Measurements from ENCODE around the gene IL25.

Gene IL25

DNA sequence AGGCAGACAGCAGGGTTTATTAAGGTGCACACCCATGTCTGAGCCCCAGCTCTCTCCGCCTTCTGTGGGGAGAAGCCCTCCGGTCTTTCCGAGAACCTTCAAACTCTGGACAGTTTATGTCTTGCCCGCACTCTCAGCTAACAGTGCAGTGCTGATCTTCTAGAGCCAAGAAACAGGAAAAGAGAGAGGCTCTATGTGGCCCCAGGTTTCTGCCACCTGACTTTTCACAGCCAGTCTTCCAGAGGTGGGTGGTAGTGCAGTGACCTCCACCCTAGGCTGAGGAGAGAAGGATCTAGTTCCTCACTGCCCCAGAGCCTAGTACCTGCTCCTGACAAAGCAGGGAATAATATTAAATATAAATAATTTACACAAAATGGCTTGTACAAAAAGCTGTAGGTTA, 15.9 kb upstream of the IL25 start:
- WGBS (ENCODE audit: extremely low coverage, insufficient coverage, insufficient read length): no CpG with 5 or more reads among the region's 4 CpGs
- no peak overlapping the region for H3K4me2 ChIP-seq (ENCODE audit: low read length)
- H3K4me1 ChIP-seq (ENCODE audit: control insufficient read depth in 1 of 2, insufficient read depth in 2 of 2, low read length in 2 of 2): peaks cover 6 to 15% of the 10 kb centered on the region in 2 experiments
- no peak overlapping the region for H3K9ac ChIP-seq (ENCODE audit: low read length)
- no peak overlapping the region for H3K4ac ChIP-seq (ENCODE audit: low read depth, low read length)
- H3K79me1 ChIP-seq (ENCODE audit: low read length): peaks cover 5% of the 10 kb centered on the region
- no peak overlapping the region for H4K8ac ChIP-seq (ENCODE audit: low read depth, low read length)
- no peak overlapping the region for H2BK120ac ChIP-seq (ENCODE audit: insufficient read depth, low read length, poor library complexity)
- H2BK5ac ChIP-seq (ENCODE audit: low read depth, low read length, poor library complexity): no peak overlapping the region
- H3K23ac ChIP-seq (ENCODE audit: low read length): no peak overlapping the region
- no peaks in the 10 kb centered on the region for H3K9me3 ChIP-seq (ENCODE audit: insufficient read depth, low read depth, low read length)
- no peak overlapping the region for H2BK12ac ChIP-seq (ENCODE audit: low read length)
- H4K12ac ChIP-seq (ENCODE audit: low read depth, low read length): no peak overlapping the region
- no peak overlapping the region for H3K4me3 ChIP-seq (ENCODE audit: low read depth, low read length)
- no peak overlapping the region for H4K91ac ChIP-seq (ENCODE audit: low read depth, low read length)
- H3K36me3 ChIP-seq (ENCODE audit: control insufficient read depth in 1 of 2, insufficient read depth in 2 of 2, low read length in 2 of 2): peaks cover 35 to 43% of the 10 kb centered on the region in 2 experiments
- no peak overlapping the region for H2AFZ ChIP-seq (ENCODE audit: insufficient read depth, low read length, poor library complexity)
- H3K27me3 ChIP-seq (ENCODE audit: insufficient read depth, low read length): no peaks in the 10 kb centered on the region
- DNase-seq: no peak
- no peak overlapping the region for H3K27ac ChIP-seq (ENCODE audit: low read depth, low read length)
- H3K14ac ChIP-seq (ENCODE audit: low read length): no peak overlapping the region
- H3K18ac ChIP-seq (ENCODE audit: low read length): no peak overlapping the region
- no peak overlapping the region for H2AK5ac ChIP-seq (ENCODE audit: low read length)
- no peaks in the 10 kb centered on the region for H3K79me2 ChIP-seq (ENCODE audit: control insufficient read depth, insufficient read depth, low read length, poor library complexity)

DNA sequence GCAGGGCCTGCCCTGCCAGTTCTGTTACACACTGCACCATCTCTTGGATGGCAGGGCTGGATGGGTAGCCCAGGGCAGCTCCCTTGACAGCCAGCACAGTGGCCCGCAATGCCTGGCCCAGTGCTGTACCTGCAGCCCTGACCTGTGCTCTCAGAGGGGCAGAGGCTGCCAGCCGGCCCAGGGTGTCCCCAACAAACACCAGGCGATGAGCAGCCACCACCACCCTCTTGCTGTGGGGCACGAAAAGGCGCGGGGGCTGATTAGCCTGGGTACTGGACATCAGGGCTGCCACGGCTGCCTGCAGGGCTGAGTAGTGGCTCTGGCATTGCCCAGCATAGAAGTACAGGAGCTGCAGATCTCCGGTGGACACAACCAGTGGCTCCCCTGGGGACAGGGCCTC, 15.3 kb upstream of the IL25 start:
- H3K79me2 ChIP-seq (ENCODE audit: control insufficient read depth, insufficient read depth, low read length, poor library complexity): no peaks in the 10 kb centered on the region
- peaks cover 2 to 10% of the 10 kb centered on the region in 2 experiments for H3K4me1 ChIP-seq (ENCODE audit: control insufficient read depth in 1 of 2, insufficient read depth in 2 of 2, low read length in 2 of 2)
- H4K12ac ChIP-seq (ENCODE audit: low read depth, low read length): no peak overlapping the region
- no peak overlapping the region for H3K14ac ChIP-seq (ENCODE audit: low read length)
- H2AK5ac ChIP-seq (ENCODE audit: low read length): no peak overlapping the region
- H2BK5ac ChIP-seq (ENCODE audit: low read depth, low read length, poor library complexity): no peak overlapping the region
- no peak overlapping the region for H4K8ac ChIP-seq (ENCODE audit: low read depth, low read length)
- no peak overlapping the region for H2BK120ac ChIP-seq (ENCODE audit: insufficient read depth, low read length, poor library complexity)
- no peak overlapping the region for H3K4me2 ChIP-seq (ENCODE audit: low read length)
- H3K9ac ChIP-seq (ENCODE audit: low read length): no peak overlapping the region
- no peak overlapping the region for H3K23ac ChIP-seq (ENCODE audit: low read length)
- H3K18ac ChIP-seq (ENCODE audit: low read length): no peak overlapping the region
- no peak overlapping the region for H3K4me3 ChIP-seq (ENCODE audit: low read depth, low read length)
- no peak overlapping the region for H2AFZ ChIP-seq (ENCODE audit: insufficient read depth, low read length, poor library complexity)
- peaks cover 4% of the 10 kb centered on the region for H3K79me1 ChIP-seq (ENCODE audit: low read length)
- DNase-seq: no peak
- H4K91ac ChIP-seq (ENCODE audit: low read depth, low read length): no peak overlapping the region
- peaks cover 35 to 43% of the 10 kb centered on the region in 2 experiments for H3K36me3 ChIP-seq (ENCODE audit: control insufficient read depth in 1 of 2, insufficient read depth in 2 of 2, low read length in 2 of 2)
- no peak overlapping the region for H2BK12ac ChIP-seq (ENCODE audit: low read length)
- H3K9me3 ChIP-seq (ENCODE audit: insufficient read depth, low read depth, low read length): no peaks in the 10 kb centered on the region
- no peak overlapping the region for H3K4ac ChIP-seq (ENCODE audit: low read depth, low read length)
- no CpG with 5 or more reads among the region's 8 CpGs for WGBS (ENCODE audit: extremely low coverage, insufficient coverage, insufficient read length)
- H3K27ac ChIP-seq (ENCODE audit: low read depth, low read length): no peak overlapping the region
- H3K27me3 ChIP-seq (ENCODE audit: insufficient read depth, low read length): no peaks in the 10 kb centered on the region

DNA sequence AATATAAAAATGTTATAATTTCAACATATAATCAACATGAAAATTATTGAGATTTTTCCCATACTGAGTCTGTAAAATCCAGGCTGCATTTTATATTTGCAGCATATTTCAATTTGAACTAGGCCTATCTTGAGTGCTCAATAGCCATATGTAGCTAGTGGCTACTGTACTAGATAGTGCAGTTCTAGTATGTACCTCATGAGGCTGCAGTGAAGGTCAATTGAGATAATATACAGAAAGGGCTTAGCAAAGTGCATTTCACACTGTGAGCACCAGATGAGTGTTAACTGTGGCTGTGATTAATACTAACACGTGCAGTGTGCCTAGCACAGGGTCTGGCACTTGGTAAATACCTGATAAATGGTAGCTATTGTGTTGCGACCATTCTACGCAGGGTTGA, 14.6 kb upstream of the IL25 start:
- no peak overlapping the region for H2AK5ac ChIP-seq (ENCODE audit: low read length)
- no peak overlapping the region for H4K8ac ChIP-seq (ENCODE audit: low read depth, low read length)
- peaks cover 35 to 43% of the 10 kb centered on the region in 2 experiments for H3K36me3 ChIP-seq (ENCODE audit: control insufficient read depth in 1 of 2, insufficient read depth in 2 of 2, low read length in 2 of 2)
- H3K4ac ChIP-seq (ENCODE audit: low read depth, low read length): no peak overlapping the region
- H3K9ac ChIP-seq (ENCODE audit: low read length): no peak overlapping the region
- H2BK5ac ChIP-seq (ENCODE audit: low read depth, low read length, poor library complexity): no peak overlapping the region
- no peak overlapping the region for H3K14ac ChIP-seq (ENCODE audit: low read length)
- H4K12ac ChIP-seq (ENCODE audit: low read depth, low read length): no peak overlapping the region
- H3K27me3 ChIP-seq (ENCODE audit: insufficient read depth, low read length): no peaks in the 10 kb centered on the region
- no peak overlapping the region for H2BK120ac ChIP-seq (ENCODE audit: insufficient read depth, low read length, poor library complexity)
- no peak overlapping the region for H3K4me2 ChIP-seq (ENCODE audit: low read length)
- WGBS (ENCODE audit: extremely low coverage, insufficient coverage, insufficient read length): no CpG with 5 or more reads among the region's 3 CpGs
- H2BK12ac ChIP-seq (ENCODE audit: low read length): no peak overlapping the region
- peaks cover 2 to 8% of the 10 kb centered on the region in 2 experiments for H3K4me1 ChIP-seq (ENCODE audit: control insufficient read depth in 1 of 2, insufficient read depth in 2 of 2, low read length in 2 of 2)
- H3K9me3 ChIP-seq (ENCODE audit: insufficient read depth, low read depth, low read length): no peaks in the 10 kb centered on the region
- no peaks in the 10 kb centered on the region for H3K79me1 ChIP-seq (ENCODE audit: low read length)
- H3K23ac ChIP-seq (ENCODE audit: low read length): no peak overlapping the region
- DNase-seq: no peak
- no peak overlapping the region for H3K18ac ChIP-seq (ENCODE audit: low read length)
- H3K4me3 ChIP-seq (ENCODE audit: low read depth, low read length): no peak overlapping the region
- H3K27ac ChIP-seq (ENCODE audit: low read depth, low read length): no peak overlapping the region
- H4K91ac ChIP-seq (ENCODE audit: low read depth, low read length): no peak overlapping the region
- no peaks in the 10 kb centered on the region for H3K79me2 ChIP-seq (ENCODE audit: control insufficient read depth, insufficient read depth, low read length, poor library complexity)
- no peak overlapping the region for H2AFZ ChIP-seq (ENCODE audit: insufficient read depth, low read length, poor library complexity)

DNA sequence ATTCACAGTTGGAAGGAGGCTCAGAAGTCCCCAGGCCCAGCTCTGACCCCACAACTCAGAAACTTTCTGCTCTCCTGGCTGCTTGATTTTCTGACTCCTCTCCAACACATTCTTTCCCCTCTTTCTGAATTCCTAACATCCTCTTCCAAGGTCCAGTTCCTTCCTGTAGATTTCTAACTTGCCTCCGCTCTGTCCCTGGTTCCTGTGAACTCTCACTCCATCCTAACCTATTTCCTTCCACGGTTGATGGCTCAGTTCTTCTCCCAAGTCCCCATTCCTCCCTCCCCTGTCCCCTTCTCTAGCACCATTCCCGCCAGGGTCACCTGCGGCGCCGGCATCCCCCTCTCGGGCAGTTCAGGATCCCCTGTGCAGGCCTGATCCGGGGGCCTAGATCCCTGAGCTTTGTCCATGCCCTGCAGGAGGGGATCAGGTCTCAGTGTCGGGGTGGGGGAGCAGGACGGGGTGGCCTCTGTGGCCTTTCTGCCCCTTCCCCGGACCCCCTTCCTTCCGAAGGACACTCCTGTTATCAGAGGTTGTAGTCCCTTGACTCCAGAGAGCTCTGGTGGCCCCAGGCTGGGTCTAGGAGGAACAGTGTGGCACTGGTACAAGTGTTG, 13.9 kb upstream of the IL25 start:
- H3K36me3 ChIP-seq (ENCODE audit: control insufficient read depth in 1 of 2, insufficient read depth in 2 of 2, low read length in 2 of 2): peaks cover 36 to 43% of the 10 kb centered on the region in 2 experiments
- no peak overlapping the region for H2BK12ac ChIP-seq (ENCODE audit: low read length)
- no CpG with 5 or more reads among the region's 12 CpGs for WGBS (ENCODE audit: extremely low coverage, insufficient coverage, insufficient read length)
- no peak overlapping the region for H2AK5ac ChIP-seq (ENCODE audit: low read length)
- H3K4me2 ChIP-seq (ENCODE audit: low read length): no peak overlapping the region
- no peaks in the 10 kb centered on the region for H3K9me3 ChIP-seq (ENCODE audit: insufficient read depth, low read depth, low read length)
- H2AFZ ChIP-seq (ENCODE audit: insufficient read depth, low read length, poor library complexity): no peak overlapping the region
- no peak overlapping the region for H4K8ac ChIP-seq (ENCODE audit: low read depth, low read length)
- H3K4me3 ChIP-seq (ENCODE audit: low read depth, low read length): no peak overlapping the region
- no peak overlapping the region for H3K23ac ChIP-seq (ENCODE audit: low read length)
- no peaks in the 10 kb centered on the region for H3K79me1 ChIP-seq (ENCODE audit: low read length)
- H3K4me1 ChIP-seq (ENCODE audit: control insufficient read depth in 1 of 2, insufficient read depth in 2 of 2, low read length in 2 of 2): peaks cover 0 to 3% of the 10 kb centered on the region in 2 experiments
- H2BK120ac ChIP-seq (ENCODE audit: insufficient read depth, low read length, poor library complexity): no peak overlapping the region
- no peak overlapping the region for H4K12ac ChIP-seq (ENCODE audit: low read depth, low read length)
- H3K18ac ChIP-seq (ENCODE audit: low read length): no peak overlapping the region
- H3K79me2 ChIP-seq (ENCODE audit: control insufficient read depth, insufficient read depth, low read length, poor library complexity): no peaks in the 10 kb centered on the region
- no peaks in the 10 kb centered on the region for H3K27me3 ChIP-seq (ENCODE audit: insufficient read depth, low read length)
- H3K14ac ChIP-seq (ENCODE audit: low read length): no peak overlapping the region
- H3K4ac ChIP-seq (ENCODE audit: low read depth, low read length): no peak overlapping the region
- H3K9ac ChIP-seq (ENCODE audit: low read length): no peak overlapping the region
- no peak overlapping the region for H3K27ac ChIP-seq (ENCODE audit: low read depth, low read length)
- DNase-seq: no peak
- H2BK5ac ChIP-seq (ENCODE audit: low read depth, low read length, poor library complexity): no peak overlapping the region
- no peak overlapping the region for H4K91ac ChIP-seq (ENCODE audit: low read depth, low read length)
